Activated T-helper 1 cell treated with Interleukin-2 at 50 U/mL for 16 hours (primary cell): ENCODE data around the gene AJAP1.

Experiments used
- DNase-seq: peaks from one replicate; pipeline ENCODE4 v3.0.0-alpha.2; 2020; ENCODE audit warnings: low read depth

The AJAP1 gene

GRCh38 chr1:4837031-4837600 lies 182.7 kb downstream of the AJAP1 start:
- no peak for DNase-seq

DNA sequence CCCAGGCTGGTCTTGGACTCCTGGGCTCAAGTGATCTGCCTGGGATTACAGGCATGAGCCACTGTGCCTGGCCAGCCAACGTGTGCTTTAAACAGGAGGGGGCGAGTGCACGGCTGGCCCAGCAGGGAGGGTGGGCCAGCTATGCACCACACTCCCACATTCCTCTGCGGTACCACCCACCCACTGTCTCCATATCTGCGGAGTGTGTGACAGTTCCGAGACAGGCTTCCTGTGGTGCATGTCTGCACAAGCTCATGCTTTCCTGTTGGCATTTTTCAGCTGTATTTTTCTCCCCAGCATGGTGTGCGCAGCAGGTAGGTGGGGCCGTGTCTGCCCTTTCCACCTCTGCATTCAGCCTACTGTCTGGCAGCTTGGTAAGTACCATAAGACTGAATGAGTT lies 183.3 kb downstream of the AJAP1 start:
- no peak for DNase-seq

DNA sequence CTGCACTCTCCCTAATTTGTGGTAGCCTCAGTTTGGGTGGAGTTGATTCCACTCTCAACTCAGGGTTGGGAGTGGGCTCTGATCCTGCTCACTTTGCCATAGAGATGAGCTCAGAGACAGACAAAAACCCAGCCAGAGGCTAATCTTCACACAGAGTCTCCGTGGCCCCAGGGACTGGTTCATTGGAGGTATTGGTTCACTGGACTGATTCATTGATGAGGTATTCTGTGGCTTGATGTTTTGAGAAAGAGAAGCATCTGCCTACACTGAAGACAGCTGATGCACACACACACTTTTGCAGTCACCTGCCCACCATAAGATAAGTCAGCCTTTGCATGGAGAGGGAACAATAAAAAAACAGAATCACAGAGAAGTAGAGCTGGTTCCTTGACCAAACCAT lies 183.8 kb downstream of the AJAP1 start:
- DNase-seq: no peak
